HepG2 (cell line): ENCODE results near the gene ERICH6. TPM values are rescaled to one million over a fixed set of nuclear protein-coding genes. Genes with fewer than 3 reads are reported as not detected.
A peak's percentile ranks its signal among the peaks of the same experiment; 100 is the strongest.

Source experiments
- GPBP1L1 ChIP-seq: sonication (generic); formaldehyde crosslinking; IDR thresholded peaks from 2 replicates; pipeline ENCODE4 v1.5.0; 2020; ENCODE audit warnings: mild to moderate bottlenecking, missing genetic modification reagents
- IKZF4 ChIP-seq: sonication (generic); formaldehyde crosslinking; IDR thresholded peaks from 2 replicates; pipeline ENCODE4 v1.5.1; 2020; ENCODE audit warnings: borderline replicate concordance, mild to moderate bottlenecking, low read depth, missing genetic modification reagents; ENCODE audit errors: not compliant biosample characterization
- MAFF ChIP-seq: IDR thresholded peaks from 2 replicates; pipeline ENCODE4 v1.6.1; 2011; ENCODE audit warnings: low read depth, low read length, improper control_type of control experiment
- MTA3 ChIP-seq: sonication (generic); formaldehyde crosslinking; IDR thresholded peaks from 2 replicates; pipeline ENCODE4 v1.4.0; 2020; ENCODE audit warnings: missing genetic modification reagents
- SMARCE1 ChIP-seq: fragments of 450-650 bp; IDR thresholded peaks from 2 replicates; pipeline ENCODE4 v1.6.1; 2017; ENCODE audit warnings: borderline replicate concordance
- SMYD3 ChIP-seq: sonication (generic); formaldehyde crosslinking; IDR thresholded peaks from 2 replicates; pipeline ENCODE4 v1.8.1; 2023; ENCODE audit warnings: mild to moderate bottlenecking, missing genetic modification reagents
- SRSF4 ChIP-seq: fragments of 200-400 bp; formaldehyde crosslinking; IDR thresholded peaks from one replicate; pipeline ENCODE4 v1.6.1; 2018; ENCODE audit warnings: mild to moderate bottlenecking, low read depth, low read length, moderate library complexity; ENCODE audit not compliant: poor library complexity, severe bottlenecking
- TOE1 ChIP-seq: sonication (generic); formaldehyde crosslinking; IDR thresholded peaks from 2 replicates; pipeline ENCODE4 v1.4.0; 2020; ENCODE audit warnings: mild to moderate bottlenecking, missing genetic modification reagents
- XBP1 ChIP-seq: sonication (generic); formaldehyde crosslinking; IDR thresholded peaks from 2 replicates; pipeline ENCODE4 v1.5.0; 2020; ENCODE audit warnings: missing genetic modification reagents
- ZBTB25 ChIP-seq: IDR thresholded peaks from 2 replicates; pipeline ENCODE4 v1.6.1; 2018; ENCODE audit warnings: missing genetic modification reagents
- ZBTB7A ChIP-seq: sonication (generic); formaldehyde crosslinking; IDR thresholded peaks from 2 replicates; pipeline ENCODE4 v1.8.0; 2022; ENCODE audit warnings: mild to moderate bottlenecking, missing genetic modification reagents
- ZFP36L2 ChIP-seq: sonication (generic); formaldehyde crosslinking; IDR thresholded peaks from 2 replicates; pipeline ENCODE4 v1.4.0; 2020; ENCODE audit warnings: missing genetic modification reagents
- ZNF160 ChIP-seq: sonication (generic); formaldehyde crosslinking; IDR thresholded peaks from 2 replicates; pipeline ENCODE4 v1.8.0; 2022; ENCODE audit warnings: mild to moderate bottlenecking, inconsistent platforms, missing genetic modification reagents
- ZNF263 ChIP-seq: sonication (generic); formaldehyde crosslinking; IDR thresholded peaks from 2 replicates; pipeline ENCODE4 v1.4.0; 2020; ENCODE audit warnings: missing genetic modification reagents
- ZNF30 ChIP-seq: sonication (generic); formaldehyde crosslinking; IDR thresholded peaks from 2 replicates; pipeline ENCODE4 v1.5.0; 2020; ENCODE audit warnings: mild to moderate bottlenecking, missing genetic modification reagents
- ZNF879 ChIP-seq: sonication (generic); formaldehyde crosslinking; IDR thresholded peaks from 2 replicates; pipeline ENCODE4 v1.8.1; 2023; ENCODE audit warnings: missing genetic modification reagents
- polyA plus RNA-seq, 8 experiments: library from polyadenylated mRNA; depleted of rRNA in 3 of 8; stranded (reverse) in 7 of 8; unstranded in 1 of 8; fragments of >200 nt; fragmentation: Illumina TruSeq in 4 of 8; extraction: Trizol in 4 of 8; gene quantifications; 2 replicates each; pipeline versions ENCODE4 v1.2.1 to v1.2.3, GENCODE V29; 2011 to 2016; ENCODE audit warnings: low read depth in 4 of 8, missing spikeins in 1 of 8, mixed read lengths in 1 of 8; ENCODE audit not compliant: insufficient read depth in 1 of 8
- total RNA-seq, 5 experiments: library from RNA; depleted of rRNA; stranded (reverse); fragments of >200 nt; fragmentation: Illumina TruSeq; extraction: Trizol; gene quantifications; 2 replicates each; pipeline ENCODE4 v1.2.3, GENCODE V29; 2016; ENCODE audit warnings: low read depth in 1 of 5
- TF ChIP-seq, protein P1 (sequence below): IDR thresholded peaks from 2 replicates; pipeline ENCODE4 v1.6.1; 2012; ENCODE audit warnings: low read length, improper control_type of control experiment
- TF ChIP-seq, protein P2 (sequence below): IDR thresholded peaks from 2 replicates; pipeline ENCODE4 v1.6.1; 2016; ENCODE audit warnings: missing biosample characterization, missing genetic modification reagents, low read depth
- TF ChIP-seq, protein P3 (sequence below): sonication (generic); formaldehyde crosslinking; IDR thresholded peaks from 2 replicates; pipeline ENCODE4 v1.8.1; 2023; ENCODE audit warnings: missing genetic modification reagents, inconsistent platforms, borderline replicate concordance

ERICH6 gene
- total and polyA plus RNA-seq, 2 of the 13 experiments (the other 11 are each of a cell fraction or from before 2014, with no cell fraction given): 0.03 TPM; not detected in 1

DNA sequence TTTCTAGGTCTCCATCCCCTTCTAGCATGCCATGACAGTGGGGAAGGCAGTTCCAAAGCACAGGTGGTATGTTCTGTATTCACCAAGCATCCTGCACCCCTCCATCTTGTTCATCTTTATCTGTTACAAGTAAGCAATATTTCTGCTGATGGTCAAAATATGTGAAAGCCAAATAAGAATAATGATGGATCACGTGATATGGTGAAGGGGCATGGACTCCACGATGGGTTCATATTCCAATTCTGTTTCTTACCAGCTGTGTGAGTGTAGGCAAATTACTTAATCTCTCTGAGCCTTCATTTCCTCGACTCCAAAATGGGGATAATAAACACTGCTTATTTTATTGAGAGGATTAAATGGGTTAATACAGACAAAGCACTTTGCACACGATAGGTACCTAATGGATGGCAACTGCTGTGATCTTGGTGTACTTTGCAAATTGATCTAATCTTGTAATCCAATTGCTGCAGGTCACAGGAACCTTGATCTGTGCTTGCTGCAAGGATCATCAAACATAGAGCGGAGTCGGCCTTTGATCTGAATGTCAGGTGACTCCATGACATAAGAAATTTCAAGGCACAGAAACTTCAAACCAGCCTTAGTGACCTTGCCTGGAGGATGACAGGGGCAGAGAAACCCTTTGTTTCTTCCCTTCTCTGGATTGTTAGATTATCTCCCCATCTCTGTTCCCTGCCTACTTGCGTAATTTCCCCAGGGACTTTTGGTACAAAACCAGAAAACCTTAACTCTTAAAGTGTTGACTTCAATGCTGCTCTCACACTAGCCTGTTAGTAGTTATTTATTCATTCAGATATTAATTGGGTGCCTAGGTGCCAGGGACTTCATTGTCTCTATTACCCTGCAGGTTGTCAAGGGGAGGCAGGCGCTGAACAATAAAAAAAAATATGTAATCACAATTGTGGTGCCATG is 33.4 kb upstream of the ERICH6 start (continued):
- TF ChIP-seq, protein P1, sequence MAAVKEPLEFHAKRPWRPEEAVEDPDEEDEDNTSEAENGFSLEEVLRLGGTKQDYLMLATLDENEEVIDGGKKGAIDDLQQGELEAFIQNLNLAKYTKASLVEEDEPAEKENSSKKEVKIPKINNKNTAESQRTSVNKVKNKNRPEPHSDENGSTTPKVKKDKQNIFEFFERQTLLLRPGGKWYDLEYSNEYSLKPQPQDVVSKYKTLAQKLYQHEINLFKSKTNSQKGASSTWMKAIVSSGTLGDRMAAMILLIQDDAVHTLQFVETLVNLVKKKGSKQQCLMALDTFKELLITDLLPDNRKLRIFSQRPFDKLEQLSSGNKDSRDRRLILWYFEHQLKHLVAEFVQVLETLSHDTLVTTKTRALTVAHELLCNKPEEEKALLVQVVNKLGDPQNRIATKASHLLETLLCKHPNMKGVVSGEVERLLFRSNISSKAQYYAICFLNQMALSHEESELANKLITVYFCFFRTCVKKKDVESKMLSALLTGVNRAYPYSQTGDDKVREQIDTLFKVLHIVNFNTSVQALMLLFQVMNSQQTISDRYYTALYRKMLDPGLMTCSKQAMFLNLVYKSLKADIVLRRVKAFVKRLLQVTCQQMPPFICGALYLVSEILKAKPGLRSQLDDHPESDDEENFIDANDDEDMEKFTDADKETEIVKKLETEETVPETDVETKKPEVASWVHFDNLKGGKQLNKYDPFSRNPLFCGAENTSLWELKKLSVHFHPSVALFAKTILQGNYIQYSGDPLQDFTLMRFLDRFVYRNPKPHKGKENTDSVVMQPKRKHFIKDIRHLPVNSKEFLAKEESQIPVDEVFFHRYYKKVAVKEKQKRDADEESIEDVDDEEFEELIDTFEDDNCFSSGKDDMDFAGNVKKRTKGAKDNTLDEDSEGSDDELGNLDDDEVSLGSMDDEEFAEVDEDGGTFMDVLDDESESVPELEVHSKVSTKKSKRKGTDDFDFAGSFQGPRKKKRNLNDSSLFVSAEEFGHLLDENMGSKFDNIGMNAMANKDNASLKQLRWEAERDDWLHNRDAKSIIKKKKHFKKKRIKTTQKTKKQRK: no peak
- TF ChIP-seq MAFF: peak; percentile 64
- peak; percentile 83 for TF ChIP-seq ZBTB25 (CRISPR knock-in tag)
- TF ChIP-seq ZBTB7A (CRISPR knock-in tag): peak; percentile 67; the same call in 1 of the 2 replicates
- no peak for TF ChIP-seq ZNF30 (CRISPR knock-in tag)
- no peak for TF ChIP-seq ZNF879
- TF ChIP-seq ZNF263: no peak
- TF ChIP-seq GPBP1L1 (CRISPR knock-in tag): no peak
- no peak for TF ChIP-seq MTA3 (CRISPR knock-in tag)
- no peak for TF ChIP-seq SRSF4
- TF ChIP-seq, protein P2, sequence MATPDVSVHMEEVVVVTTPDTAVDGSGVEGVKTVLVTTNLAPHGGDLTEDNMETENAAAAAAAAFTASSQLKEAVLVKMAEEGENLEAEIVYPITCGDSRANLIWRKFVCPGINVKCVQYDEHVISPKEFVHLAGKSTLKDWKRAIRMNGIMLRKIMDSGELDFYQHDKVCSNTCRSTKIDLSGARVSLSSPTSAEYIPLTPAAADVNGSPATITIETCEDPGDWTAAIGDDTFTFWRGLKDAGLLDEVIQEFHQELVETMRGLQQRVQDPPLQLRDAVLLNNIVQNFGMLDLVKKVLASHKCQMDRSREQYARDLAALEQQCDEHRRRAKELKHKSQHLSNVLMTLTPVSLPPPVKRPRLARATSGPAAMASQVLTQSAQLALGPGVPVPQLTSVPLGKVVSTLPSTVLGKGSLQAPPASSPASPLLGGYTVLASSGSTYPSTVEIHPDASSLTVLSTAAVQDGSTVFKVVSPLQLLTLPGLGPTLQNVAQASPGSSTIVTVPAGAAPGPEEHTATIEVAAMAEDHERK (CRISPR knock-in tag): 0 out of 2 replicates have a peak, but pooled peaks have one; percentile 5
- TF ChIP-seq XBP1: no peak; the same call in 1 of the 2 replicates
- TF ChIP-seq ZNF160 (CRISPR knock-in tag): 0 out of 2 replicates have a peak, but pooled peaks have one; percentile 12
- no peak; the same call in 1 of the 2 replicates for TF ChIP-seq TOE1 (CRISPR knock-in tag)
- no peak for TF ChIP-seq SMYD3 (CRISPR knock-in tag)
- TF ChIP-seq SMARCE1: no peak
- no peak for TF ChIP-seq ZFP36L2
- TF ChIP-seq, protein P3, sequence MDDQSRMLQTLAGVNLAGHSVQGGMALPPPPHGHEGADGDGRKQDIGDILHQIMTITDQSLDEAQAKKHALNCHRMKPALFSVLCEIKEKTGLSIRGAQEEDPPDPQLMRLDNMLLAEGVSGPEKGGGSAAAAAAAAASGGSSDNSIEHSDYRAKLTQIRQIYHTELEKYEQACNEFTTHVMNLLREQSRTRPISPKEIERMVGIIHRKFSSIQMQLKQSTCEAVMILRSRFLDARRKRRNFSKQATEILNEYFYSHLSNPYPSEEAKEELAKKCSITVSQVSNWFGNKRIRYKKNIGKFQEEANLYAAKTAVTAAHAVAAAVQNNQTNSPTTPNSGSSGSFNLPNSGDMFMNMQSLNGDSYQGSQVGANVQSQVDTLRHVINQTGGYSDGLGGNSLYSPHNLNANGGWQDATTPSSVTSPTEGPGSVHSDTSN (CRISPR knock-in tag): no peak
- TF ChIP-seq IKZF4: no peak
